GM19239 (cell line): Measurements from ENCODE around the gene ADAM19.
"Not testable (repeated sequence)": the region's sequence is repeated elsewhere in the genome, so short reads cannot be mapped to it uniquely, and the experiment has no call there.

Experiments used
- DNase-seq: peaks from one replicate; pipeline ENCODE4 v3.0.0; 2011; ENCODE audit warnings: low spot score; ENCODE audit not compliant: insufficient read length
- FAIRE-seq: peaks from 2 replicates; lab custom pipeline; 2011; peaks lifted over from hg19 to GRCh38; lab: Jason Lieb, UNC

Gene ADAM19

DNA sequence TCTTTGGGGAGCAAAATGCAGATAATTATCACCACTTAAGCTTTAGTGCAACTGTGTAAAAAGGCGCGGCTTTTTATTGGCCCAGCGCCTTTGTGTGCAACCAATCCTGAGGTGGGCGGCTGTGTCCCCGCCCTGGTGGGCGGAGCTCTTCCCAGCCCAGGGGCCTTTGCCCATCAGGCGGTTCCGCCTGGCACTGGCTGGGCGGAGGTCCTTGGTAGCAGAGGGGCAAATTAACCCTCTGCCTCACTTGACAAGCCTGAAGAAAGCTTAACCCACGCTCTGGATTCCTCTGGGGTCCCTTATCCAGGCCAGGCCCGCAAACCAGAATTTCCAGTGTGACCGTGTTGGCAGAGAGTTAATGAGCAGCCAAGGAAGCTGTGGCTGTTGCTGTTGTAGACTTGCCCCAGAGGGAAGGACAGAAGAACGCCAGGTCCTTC, 128.4 kb downstream of the ADAM19 start:
- DNase-seq (no peak), FAIRE-seq (no peak)

DNA sequence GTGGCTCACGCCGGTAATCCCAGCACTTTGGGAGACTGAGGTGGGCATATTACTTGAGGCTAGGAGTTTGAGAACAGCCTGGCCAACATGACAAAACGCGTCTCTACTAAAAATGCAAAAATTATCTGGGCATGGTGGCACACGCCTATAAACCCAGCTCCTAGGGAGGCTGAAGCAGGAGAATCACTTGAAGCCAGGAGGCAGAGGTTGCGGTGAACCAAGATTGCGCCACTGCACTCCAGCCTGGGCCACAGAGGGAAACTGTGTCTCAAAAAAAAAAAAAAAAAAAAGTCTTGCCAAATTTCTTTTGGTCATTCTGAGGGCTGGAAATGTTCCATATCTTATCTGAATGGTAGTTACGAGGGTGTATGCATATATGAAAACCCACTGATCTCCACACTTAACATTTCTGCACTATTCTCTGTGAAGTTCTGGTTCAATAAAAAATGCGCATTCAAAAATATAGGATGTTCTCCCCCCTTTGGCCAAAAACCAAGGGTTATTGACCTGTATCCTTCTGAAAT, 129.1 kb downstream of the ADAM19 start:
- DNase-seq (no peak), FAIRE-seq (no peak)

DNA sequence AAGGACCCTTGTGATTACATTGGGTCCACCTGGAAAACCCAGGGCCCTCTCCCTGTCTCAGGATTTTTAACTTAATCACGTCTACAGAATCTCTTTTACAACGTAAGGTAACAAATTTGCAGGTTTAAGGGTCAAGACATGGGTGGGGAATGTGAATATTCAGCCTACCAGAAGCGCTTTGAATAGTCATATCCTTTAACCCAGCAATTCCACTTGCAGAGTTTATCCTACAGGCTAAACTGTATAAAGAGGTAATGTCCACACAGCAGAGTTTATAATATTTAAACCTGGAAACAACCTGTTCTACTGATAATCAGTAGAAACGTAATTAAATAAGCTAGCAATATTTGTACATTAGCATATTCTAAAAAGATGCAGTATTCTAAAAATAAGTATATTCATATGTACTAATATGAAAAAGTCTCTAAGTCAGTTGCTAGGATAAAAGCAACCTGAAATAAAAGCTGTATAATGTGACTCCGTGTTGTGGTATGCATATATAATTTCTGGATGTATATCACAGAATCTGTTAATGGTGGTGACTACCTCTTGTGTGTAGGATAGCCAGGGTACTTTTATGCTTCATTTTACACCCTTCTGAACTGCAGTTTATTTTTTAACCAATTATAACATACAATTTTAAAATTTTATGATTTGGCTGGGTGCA, 129.7 kb downstream of the ADAM19 start:
- DNase-seq = no peak
- no peak for FAIRE-seq

DNA sequence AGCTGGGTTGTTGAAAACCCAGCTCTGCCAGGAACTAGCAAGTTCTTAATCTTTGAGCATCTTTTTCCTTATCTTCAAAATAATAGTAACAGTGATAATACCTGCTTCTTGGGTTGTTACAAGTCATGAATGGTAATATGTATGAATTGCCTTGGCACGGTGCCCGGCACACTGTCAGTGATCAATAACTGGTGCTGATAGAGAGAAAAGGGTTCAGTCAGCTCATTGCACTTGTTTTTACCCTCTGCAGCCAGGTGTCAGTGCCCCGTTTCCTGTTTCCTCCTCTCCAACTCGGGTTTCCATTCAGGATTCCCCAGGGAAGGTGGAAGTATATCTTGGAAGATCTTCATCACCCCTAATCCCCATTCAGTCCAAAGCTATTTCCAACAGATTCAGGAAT, 131.4 kb downstream of the ADAM19 start:
- DNase-seq (no peak), FAIRE-seq (no peak)

DNA sequence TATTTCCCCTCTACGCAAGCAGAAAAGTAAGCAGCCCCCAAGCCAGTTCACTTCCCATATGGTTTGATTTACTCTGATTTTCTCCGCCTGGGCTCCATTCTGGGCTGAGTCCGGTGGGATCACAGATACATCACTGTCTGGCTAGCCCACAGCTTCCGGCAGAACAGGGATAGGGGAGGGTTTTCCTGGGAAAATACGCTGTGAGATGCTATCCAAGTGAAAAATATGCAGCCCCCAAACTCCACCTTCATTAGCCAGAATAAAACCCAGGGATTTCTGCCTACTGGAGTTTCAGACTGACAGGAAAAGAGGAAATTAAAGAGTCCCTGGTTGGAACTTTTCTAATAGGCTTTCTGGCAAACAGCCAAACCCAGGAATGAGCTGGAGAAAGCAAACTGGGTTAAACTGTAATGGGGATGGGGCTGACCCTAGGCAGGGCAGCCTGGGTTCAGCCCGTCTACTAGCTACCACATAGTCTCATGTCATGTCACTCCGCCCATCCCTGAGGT, 132.5 kb downstream of the ADAM19 start:
- no peak for DNase-seq
- FAIRE-seq = no peak

DNA sequence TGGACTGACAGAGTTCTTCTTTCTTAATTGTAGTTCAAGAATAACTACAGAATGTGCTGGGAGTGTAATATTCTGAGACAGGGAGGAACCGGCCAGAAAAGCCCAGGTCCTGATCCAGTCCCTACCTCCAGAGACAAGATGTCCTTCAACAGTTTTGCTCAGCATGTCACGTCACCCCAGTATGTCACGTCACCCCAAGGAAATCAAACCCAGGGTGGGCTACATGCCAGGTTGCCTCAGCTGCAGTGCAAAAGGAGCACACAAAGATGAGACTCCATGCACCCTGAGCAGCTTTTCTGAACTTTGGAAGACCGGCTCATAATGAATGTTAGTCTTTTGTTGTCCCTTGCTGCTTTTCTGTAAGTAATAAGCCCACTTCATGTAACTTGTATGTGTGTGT, 141.5 kb downstream of the ADAM19 start:
- no peak for DNase-seq
- FAIRE-seq = no peak

DNA sequence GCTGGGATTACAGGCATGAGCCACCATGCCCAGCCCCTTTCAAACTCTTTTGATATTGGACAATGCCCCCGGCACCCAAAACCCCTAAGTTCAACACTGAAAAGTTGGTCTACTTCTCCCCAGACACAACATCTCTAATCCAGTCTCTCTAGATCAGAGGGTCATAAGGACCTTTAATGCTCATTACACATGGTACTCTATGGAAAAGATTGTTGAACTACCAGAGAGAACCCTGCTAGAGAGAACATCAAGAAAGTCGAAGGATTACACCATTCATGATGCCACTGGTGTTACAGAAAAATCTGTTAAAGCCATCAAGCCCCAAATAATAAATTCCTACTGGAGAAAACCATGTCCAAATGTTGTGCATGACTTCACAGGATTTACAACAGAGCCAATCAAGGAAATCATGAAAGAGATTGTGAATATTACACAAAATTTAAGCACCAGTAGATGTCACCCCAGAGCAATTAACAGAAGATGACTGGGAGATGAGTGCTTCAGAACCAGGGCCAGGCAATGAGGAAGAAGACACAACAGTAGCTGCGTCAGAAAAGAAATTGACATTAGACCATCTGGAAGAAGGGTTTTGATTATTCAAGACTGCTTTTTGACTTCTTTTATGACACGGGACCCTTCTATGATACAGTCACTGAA, 143.9 kb downstream of the ADAM19 start:
- DNase-seq (peak; percentile 31), FAIRE-seq (peak; percentile 62)

DNA sequence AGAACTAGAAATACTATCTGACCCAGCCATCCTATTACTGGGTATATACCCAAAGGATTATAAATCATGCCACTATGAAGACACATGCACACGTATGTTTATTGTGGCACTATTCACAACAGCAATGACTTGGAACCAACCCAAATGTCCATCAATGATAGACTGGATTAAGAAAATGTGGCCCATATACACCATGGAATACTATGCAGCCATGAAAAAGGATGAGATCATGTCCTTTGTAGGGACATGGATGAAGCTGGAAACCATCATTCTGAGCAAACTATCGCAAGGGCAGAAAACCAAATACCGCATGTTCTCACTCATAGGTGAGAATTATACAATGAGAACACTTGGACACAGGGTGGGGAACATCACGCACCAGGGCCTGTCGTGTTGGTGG, 145.7 kb downstream of the ADAM19 start:
- not testable (repeated sequence) for FAIRE-seq, DNase-seq
